ENCODE measurements around the gene SOWAHB.

The SOWAHB gene

DNA sequence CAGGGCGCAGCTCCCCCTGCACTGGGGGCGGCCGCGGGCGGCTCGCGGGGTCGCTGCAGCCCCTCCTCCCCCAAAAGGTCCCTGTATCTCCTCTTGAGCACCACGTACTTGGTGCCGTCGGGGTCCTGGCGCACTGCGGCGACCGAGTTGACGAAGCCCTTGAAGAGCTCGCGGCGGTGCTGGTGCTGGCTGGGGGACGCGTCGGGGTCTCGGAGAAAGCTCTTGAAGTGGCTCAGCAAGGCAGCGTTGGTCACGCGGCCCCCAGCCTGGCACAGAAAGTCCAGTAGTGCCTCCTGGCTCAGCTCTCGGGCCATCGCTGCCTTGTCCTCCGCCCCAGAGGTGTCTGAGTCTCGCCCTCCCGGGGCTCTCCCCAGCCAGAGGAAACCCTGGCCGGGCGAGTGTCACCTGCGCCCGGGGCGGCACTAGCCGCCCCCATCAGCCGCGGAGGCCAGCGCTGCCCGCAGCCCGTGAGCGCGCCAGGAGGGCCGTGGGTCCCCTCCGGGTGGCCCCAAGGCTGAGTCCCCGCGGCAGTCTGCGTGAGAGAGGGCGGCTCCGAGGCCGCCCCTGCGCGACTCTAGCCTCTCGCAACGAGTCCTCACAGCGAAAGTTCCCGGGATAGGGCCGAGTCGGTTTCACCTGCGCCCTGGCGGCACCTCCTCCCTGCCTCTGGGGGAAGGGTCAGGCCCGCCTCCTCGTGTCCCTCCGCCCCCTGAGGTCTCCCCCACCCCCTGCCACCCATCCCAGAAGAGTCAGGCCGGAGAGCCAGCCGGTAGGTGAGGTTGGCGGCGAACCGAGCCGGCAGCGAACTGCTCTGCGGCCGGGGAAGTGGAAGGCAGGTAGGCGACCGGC lies at the start of gene SOWAHB:
SOWAHB (minus strand) TSS at position 609 of the 849 bp plus-strand sequence; CDS start at position 314, 295 bp downstream.
- TF ChIP-seq, protein P1, sequence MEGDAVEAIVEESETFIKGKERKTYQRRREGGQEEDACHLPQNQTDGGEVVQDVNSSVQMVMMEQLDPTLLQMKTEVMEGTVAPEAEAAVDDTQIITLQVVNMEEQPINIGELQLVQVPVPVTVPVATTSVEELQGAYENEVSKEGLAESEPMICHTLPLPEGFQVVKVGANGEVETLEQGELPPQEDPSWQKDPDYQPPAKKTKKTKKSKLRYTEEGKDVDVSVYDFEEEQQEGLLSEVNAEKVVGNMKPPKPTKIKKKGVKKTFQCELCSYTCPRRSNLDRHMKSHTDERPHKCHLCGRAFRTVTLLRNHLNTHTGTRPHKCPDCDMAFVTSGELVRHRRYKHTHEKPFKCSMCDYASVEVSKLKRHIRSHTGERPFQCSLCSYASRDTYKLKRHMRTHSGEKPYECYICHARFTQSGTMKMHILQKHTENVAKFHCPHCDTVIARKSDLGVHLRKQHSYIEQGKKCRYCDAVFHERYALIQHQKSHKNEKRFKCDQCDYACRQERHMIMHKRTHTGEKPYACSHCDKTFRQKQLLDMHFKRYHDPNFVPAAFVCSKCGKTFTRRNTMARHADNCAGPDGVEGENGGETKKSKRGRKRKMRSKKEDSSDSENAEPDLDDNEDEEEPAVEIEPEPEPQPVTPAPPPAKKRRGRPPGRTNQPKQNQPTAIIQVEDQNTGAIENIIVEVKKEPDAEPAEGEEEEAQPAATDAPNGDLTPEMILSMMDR (IDR thresholded peaks at IDR 0.05), result no peak
- peak within 1 kb of the TSS; percentile 81 for H3K4me3 ChIP-seq
- H3K27ac ChIP-seq, result no peak within 1 kb of the TSS
- peak; percentile 74 for DNase-seq (ENCODE audit: low spot score)

DNA sequence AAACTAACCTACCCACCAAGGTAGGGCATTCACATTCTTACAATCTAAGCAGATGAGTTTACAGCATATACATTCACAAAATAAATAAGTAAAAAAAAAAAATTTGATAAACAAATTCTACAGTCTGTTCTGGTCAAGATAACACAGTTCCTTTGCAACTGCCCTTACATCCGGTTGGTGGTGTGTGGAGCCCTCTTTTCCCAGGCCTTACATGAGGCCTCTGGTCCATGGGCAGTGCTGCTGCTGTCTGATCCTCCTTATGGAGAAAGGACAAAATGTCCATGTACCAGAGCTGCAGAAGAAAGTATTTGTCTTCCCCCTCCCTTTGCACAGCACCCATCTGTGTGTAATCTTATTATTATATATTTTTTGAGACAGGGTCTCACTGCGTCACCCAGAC lies 49.4 kb upstream of the SOWAHB start:
- TF ChIP-seq, protein P1 (IDR thresholded peaks at IDR 0.05), result no peak
- no peak for DNase-seq (ENCODE audit: low spot score)
- Histone ChIP-seq H3K4me3 (no peak overlapping the region), H3K27ac (no peak overlapping the region)

DNA sequence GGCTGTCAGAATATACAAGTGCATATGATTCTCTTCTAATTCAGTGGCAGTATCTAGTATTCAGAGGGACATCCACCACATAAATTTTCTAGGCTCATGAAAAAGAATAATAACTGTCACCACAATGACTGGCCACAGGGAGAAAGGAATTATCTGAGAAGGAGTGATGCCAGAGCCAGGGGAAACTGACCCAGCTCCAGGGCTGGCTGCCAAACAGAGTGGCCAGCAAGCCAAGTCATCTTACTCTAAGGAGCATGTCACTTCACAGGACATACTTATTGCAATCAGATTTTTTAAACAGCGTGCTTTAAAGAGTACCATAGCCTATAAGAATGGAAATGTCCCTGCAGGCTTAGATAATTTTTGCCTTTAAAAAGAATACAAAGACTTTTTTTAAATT lies 45.8 kb upstream of the SOWAHB start:
- Histone ChIP-seq H3K4me3 (no peak overlapping the region), H3K27ac (no peak overlapping the region)
- DNase-seq (ENCODE audit: low spot score), result no peak
- TF ChIP-seq, protein P1 (IDR thresholded peaks at IDR 0.05), result no peak

DNA sequence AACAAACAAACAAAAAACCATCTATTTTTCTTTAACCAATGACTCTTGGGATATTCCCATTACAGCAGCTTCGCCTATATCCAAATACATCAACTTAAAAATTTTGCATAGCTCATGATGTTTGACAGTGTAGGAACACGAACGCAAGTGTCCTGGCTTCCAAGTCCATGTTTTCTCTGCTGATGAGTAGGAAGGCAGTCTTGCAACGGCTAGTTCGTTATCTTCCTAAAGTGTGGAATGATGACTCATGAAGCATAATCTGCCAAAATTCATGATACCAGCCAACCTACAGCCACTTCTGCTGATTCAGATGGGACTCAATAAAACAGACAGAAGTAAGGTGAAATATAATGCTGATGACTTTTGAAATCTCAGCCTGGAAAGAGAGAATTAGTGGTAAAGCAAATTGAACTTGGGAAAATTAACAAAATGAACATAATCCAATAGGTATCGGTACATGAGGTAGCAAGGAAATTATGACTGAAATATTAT lies 45.2 kb upstream of the SOWAHB start:
- no peak overlapping the region for H3K4me3 ChIP-seq
- no peak overlapping the region for H3K27ac ChIP-seq
- no peak for DNase-seq (ENCODE audit: low spot score)
- TF ChIP-seq, protein P1 (IDR thresholded peaks at IDR 0.05), result no peak

DNA sequence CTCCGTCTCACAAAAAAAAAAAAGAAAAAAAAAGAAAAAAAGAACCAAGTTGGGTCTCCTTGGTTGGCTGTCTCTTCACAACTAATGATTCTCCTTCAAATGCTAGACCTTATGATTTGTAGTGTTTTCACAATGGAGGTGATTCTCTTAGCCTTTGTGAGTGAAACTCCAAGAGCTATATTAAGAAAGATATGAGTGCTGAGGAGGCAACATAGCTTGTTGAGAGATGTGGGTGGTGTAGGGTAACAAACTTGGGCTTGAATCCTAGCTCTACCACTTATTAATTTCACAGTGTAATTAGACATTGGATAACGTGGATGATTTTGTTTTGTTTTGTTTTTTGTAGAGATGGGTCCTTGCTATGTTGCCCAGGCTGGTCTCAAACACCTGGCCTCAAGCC lies 41.2 kb upstream of the SOWAHB start:
- DNase-seq (ENCODE audit: low spot score), result no peak
- Histone ChIP-seq H3K27ac (no peak overlapping the region), H3K4me3 (no peak overlapping the region)
- TF ChIP-seq, protein P1 (IDR thresholded peaks at IDR 0.05), result no peak

DNA sequence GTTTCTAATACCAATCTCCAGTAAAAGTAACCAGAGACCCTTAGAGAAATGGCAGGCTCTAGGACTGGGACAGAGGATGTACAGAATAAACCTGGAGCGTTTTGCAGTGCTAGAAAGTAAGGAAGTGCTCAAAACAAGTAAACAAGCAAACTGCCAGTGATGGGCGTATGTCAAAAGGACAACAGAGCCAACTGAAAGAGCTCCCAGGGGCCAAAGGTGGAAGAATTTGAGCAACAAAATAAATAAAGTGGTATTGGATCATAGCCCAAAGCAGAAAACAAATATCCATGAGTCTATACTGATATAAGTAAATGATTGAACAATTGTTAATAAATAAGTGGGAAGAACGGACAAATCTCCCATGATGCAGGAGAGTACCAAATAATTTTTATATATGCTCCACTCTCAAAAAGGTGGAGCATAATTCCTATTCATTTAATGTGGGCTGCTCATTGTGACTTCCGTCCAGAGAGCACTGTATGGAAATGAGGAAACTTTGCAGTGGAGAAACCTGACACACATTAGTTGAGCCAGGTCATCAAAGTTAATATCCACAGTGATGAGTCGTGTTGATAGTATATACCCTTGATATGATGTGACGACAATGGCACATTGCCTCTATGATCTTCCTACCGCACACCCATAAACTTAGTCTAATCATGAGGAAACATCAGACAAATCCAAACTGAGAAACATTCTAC lies 33.8 kb upstream of the SOWAHB start:
- Histone ChIP-seq H3K4me3 (no peak overlapping the region), H3K27ac (no peak overlapping the region)
- TF ChIP-seq, protein P1 (IDR thresholded peaks at IDR 0.05), result no peak
- no peak for DNase-seq (ENCODE audit: low spot score)

Data from coronary artery (tissue), 2 donors.